Transverse colon (tissue), 4 donors: ENCODE measurements around the gene LXN.

ENCODE experiments used
- CTCF ChIP-seq, 5 experiments: fragments of 200-600 bp in 3 of 5; fragments of 450-650 bp in 2 of 5; sonication (generic) in 3 of 5; IDR thresholded peaks; 1 replicate in 2 of 5; 2 replicates in 3 of 5; pipeline ENCODE4 v1.5.1; 2016 to 2017; ENCODE audit warnings: antibody characterized with exemption in 5 of 5, inconsistent platforms in 3 of 5, mild to moderate bottlenecking in 2 of 5, moderate library complexity in 1 of 5
- POLR2AphosphoS5 ChIP-seq, 3 donors: sonication (generic); formaldehyde crosslinking; IDR thresholded peaks; one replicate each; pipeline ENCODE4 v1.6.1; 2016; ENCODE audit warnings: antibody characterized with exemption in 3 of 3

- no peak for TF ChIP-seq CTCF (IDR thresholded peaks at IDR 0.05)
- no peak for TF ChIP-seq POLR2AphosphoS5 (IDR thresholded peaks at IDR 0.05)
These were observed 46.2 kb upstream of the LXN start for GRCh38 chr3:158718490-158719170.
